ENCODE measurements around the gene THSD7A. TPM values are rescaled to one million over a fixed set of nuclear protein-coding genes. Genes with fewer than 3 reads are reported as not detected.

Gene THSD7A
- total RNA-seq, 1 experiment from 2014 or later = 0.68 TPM

- CTCF ChIA-PET = no interaction called here
- Mint-ChIP-seq H3K9me3 (no peaks in the 10 kb centered on the region), H3K27ac (no peak overlapping the region), H3K36me3 (no peaks in the 10 kb centered on the region), H3K27me3 (ENCODE audit: low read depth) (no peaks in the 10 kb centered on the region), H3K4me3 (no peak overlapping the region), H3K4me1 (no peaks in the 10 kb centered on the region)
- POLR2A ChIA-PET = no interaction called here
- TF ChIP-seq ZNF263 (CRISPR knock-in tag; IDR thresholded peaks at IDR 0.05; ENCODE audit: low read depth) (no peak), CREM (CRISPR knock-in tag; IDR thresholded peaks at IDR 0.05) (no peak), RELA (CRISPR knock-in tag; IDR thresholded peaks at IDR 0.05; ENCODE audit: borderline replicate concordance) (no peak), FOXP1 (CRISPR knock-in tag; IDR thresholded peaks at IDR 0.05; ENCODE audit: borderline replicate concordance) (no peak), ESRRA (CRISPR knock-in tag; IDR thresholded peaks at IDR 0.05; ENCODE audit: borderline replicate concordance) (no peak), FOXP4 (CRISPR knock-in tag; IDR thresholded peaks at IDR 0.05) (no peak), ZBTB43 (CRISPR knock-in tag; IDR thresholded peaks at IDR 0.05) (no peak), RORB (CRISPR knock-in tag; IDR thresholded peaks at IDR 0.05) (no peak), CBFB (CRISPR knock-in tag; IDR thresholded peaks at IDR 0.05; ENCODE audit: low read depth) (no peak), SMAD4 (CRISPR knock-in tag; IDR thresholded peaks at IDR 0.05) (no peak), GRHL2 (CRISPR knock-in tag; IDR thresholded peaks at IDR 0.05; ENCODE audit: insufficient replicate concordance, severe bottlenecking) (no peak), FOXK1 (CRISPR knock-in tag; IDR thresholded peaks at IDR 0.05) (no peak), NFE2L1 (CRISPR knock-in tag; IDR thresholded peaks at IDR 0.05) (no peak), ZNF121 (CRISPR knock-in tag; IDR thresholded peaks at IDR 0.05) (no peak)
- TF ChIP-seq, protein P1, sequence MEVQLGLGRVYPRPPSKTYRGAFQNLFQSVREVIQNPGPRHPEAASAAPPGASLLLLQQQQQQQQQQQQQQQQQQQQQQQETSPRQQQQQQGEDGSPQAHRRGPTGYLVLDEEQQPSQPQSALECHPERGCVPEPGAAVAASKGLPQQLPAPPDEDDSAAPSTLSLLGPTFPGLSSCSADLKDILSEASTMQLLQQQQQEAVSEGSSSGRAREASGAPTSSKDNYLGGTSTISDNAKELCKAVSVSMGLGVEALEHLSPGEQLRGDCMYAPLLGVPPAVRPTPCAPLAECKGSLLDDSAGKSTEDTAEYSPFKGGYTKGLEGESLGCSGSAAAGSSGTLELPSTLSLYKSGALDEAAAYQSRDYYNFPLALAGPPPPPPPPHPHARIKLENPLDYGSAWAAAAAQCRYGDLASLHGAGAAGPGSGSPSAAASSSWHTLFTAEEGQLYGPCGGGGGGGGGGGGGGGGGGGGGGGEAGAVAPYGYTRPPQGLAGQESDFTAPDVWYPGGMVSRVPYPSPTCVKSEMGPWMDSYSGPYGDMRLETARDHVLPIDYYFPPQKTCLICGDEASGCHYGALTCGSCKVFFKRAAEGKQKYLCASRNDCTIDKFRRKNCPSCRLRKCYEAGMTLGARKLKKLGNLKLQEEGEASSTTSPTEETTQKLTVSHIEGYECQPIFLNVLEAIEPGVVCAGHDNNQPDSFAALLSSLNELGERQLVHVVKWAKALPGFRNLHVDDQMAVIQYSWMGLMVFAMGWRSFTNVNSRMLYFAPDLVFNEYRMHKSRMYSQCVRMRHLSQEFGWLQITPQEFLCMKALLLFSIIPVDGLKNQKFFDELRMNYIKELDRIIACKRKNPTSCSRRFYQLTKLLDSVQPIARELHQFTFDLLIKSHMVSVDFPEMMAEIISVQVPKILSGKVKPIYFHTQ (CRISPR knock-in tag; IDR thresholded peaks at IDR 0.05) = no peak
- TF ChIP-seq, protein P2, sequence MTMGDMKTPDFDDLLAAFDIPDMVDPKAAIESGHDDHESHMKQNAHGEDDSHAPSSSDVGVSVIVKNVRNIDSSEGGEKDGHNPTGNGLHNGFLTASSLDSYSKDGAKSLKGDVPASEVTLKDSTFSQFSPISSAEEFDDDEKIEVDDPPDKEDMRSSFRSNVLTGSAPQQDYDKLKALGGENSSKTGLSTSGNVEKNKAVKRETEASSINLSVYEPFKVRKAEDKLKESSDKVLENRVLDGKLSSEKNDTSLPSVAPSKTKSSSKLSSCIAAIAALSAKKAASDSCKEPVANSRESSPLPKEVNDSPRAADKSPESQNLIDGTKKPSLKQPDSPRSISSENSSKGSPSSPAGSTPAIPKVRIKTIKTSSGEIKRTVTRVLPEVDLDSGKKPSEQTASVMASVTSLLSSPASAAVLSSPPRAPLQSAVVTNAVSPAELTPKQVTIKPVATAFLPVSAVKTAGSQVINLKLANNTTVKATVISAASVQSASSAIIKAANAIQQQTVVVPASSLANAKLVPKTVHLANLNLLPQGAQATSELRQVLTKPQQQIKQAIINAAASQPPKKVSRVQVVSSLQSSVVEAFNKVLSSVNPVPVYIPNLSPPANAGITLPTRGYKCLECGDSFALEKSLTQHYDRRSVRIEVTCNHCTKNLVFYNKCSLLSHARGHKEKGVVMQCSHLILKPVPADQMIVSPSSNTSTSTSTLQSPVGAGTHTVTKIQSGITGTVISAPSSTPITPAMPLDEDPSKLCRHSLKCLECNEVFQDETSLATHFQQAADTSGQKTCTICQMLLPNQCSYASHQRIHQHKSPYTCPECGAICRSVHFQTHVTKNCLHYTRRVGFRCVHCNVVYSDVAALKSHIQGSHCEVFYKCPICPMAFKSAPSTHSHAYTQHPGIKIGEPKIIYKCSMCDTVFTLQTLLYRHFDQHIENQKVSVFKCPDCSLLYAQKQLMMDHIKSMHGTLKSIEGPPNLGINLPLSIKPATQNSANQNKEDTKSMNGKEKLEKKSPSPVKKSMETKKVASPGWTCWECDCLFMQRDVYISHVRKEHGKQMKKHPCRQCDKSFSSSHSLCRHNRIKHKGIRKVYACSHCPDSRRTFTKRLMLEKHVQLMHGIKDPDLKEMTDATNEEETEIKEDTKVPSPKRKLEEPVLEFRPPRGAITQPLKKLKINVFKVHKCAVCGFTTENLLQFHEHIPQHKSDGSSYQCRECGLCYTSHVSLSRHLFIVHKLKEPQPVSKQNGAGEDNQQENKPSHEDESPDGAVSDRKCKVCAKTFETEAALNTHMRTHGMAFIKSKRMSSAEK (CRISPR knock-in tag; IDR thresholded peaks at IDR 0.05; ENCODE audit: borderline replicate concordance) = no peak
- TF ChIP-seq, protein P3, sequence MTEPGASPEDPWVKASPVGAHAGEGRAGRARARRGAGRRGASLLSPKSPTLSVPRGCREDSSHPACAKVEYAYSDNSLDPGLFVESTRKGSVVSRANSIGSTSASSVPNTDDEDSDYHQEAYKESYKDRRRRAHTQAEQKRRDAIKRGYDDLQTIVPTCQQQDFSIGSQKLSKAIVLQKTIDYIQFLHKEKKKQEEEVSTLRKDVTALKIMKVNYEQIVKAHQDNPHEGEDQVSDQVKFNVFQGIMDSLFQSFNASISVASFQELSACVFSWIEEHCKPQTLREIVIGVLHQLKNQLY (CRISPR knock-in tag; IDR thresholded peaks at IDR 0.05) = no peak
- no peak for ATAC-seq
- DNase-seq (ENCODE audit: low spot score) = no peak
Observed at GRCh38 chr7:11795231-11795630, 36.8 kb downstream of the THSD7A start.
